GM12875 (cell line): ENCODE results near the gene TTI1.

Experiments used
- H3K4me3 ChIP-seq: one replicate; pipeline ENCODE4 v1.5.1; 2011; ENCODE audit warnings: low read depth, low read length, control low read depth
- TF ChIP-seq, protein P1 (sequence below): IDR thresholded peaks from 2 replicates; pipeline ENCODE4 v1.5.1; 2011; ENCODE audit warnings: low read depth, mild to moderate bottlenecking, control low read depth, inconsistent platforms, low read length, moderate library complexity, borderline replicate concordance; ENCODE audit not compliant: insufficient read depth

TTI1 gene

DNA sequence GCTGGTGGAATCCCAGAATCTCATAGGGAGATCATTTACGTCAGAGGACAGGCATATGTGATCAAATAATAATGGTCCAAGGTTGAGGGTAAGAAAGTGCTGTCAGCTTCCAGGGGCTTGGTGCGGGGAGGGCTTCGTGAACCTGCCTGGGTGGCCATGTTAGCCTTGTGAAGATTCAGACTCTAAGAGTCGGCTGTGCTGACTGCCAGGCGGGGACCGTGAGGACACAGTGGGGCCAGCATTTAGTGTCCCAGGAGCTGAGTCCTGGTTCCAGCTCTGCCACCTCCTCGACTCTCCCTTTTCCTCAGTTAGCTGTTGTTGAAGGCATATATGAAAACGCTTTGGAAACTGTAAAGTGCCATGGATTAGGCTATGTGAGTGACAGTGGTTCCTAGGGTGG is 96.8 kb downstream of the TTI1 start:
- TF ChIP-seq, protein P1, sequence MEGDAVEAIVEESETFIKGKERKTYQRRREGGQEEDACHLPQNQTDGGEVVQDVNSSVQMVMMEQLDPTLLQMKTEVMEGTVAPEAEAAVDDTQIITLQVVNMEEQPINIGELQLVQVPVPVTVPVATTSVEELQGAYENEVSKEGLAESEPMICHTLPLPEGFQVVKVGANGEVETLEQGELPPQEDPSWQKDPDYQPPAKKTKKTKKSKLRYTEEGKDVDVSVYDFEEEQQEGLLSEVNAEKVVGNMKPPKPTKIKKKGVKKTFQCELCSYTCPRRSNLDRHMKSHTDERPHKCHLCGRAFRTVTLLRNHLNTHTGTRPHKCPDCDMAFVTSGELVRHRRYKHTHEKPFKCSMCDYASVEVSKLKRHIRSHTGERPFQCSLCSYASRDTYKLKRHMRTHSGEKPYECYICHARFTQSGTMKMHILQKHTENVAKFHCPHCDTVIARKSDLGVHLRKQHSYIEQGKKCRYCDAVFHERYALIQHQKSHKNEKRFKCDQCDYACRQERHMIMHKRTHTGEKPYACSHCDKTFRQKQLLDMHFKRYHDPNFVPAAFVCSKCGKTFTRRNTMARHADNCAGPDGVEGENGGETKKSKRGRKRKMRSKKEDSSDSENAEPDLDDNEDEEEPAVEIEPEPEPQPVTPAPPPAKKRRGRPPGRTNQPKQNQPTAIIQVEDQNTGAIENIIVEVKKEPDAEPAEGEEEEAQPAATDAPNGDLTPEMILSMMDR: no peak
- no peak overlapping the region for H3K4me3 ChIP-seq

DNA sequence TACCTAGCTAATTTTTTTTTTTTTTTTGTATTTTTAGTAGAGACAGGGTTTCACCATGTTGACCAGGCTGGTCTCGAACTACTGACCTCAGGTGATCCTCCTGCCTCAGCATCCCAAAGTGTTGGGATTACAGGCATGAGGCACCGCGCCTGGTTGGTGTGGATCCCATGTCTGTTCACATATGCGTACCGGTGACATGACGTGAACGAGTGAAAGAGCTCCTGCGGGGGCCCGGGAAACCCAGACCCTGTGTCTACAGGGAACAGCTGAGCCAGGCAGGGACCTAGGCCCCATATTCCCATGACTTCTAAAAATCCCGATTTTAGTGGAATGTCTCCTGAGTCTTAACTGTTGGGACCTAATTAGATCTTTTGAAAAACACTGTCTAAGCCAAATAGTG is 97.2 kb downstream of the TTI1 start:
- H3K4me3 ChIP-seq: no peak overlapping the region
- TF ChIP-seq, protein P1: no peak

DNA sequence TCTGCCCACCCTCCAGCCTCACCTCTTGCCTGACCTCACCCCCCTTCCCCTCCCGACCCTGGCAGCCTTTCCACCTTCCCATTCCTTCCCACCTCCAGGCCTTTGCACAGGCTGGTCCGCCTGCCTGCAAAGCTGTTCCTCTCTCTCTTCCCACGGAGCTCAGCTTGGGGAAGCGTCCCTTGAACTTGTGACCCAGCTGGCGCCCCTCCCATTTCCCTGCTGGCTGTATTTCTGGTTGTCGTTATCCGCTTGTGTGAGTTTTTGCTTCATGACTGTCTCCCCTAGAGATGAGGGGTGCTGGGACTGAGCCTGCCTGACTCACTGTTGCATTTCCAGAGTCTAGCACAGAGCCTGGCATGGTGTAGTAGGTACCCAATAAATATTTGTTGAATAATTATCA is 97.8 kb downstream of the TTI1 start:
- H3K4me3 ChIP-seq: no peak overlapping the region
- TF ChIP-seq, protein P1: no peak

DNA sequence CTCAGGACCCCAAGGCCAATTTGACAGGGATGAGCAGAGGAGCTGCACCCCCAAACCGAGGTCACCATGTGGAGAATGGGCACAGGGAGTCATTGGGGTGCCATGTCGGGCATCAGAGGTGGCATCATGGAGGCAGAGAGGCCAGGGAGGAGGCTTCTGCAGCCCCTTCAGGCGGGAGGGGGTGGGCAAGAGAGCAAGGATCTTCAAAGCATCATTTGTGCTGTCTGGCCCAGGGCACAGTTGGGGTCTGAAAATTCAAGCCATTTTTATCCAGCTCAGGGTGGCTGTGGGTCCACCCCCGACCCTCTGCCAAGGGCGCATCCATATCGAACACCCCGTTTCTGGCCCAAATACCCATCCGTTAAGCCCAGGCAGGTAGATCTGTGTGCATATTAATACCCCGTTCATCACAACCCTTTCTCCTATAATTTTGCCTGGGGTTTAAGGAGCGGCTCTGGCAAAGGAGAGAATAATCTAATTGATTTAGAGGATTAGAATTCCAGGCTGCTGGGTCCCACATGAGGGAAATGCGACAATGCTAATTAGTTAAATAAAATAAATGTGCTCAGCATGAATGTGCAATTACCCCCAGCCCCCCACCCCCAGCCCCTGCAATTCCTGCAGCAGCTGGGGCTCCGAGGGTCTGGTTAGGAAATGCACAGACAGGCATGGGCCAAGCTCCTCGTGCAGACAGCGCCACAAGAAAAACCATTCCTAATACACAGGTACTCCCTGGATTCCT is 98.5 kb downstream of the TTI1 start:
- no peak overlapping the region for H3K4me3 ChIP-seq

DNA sequence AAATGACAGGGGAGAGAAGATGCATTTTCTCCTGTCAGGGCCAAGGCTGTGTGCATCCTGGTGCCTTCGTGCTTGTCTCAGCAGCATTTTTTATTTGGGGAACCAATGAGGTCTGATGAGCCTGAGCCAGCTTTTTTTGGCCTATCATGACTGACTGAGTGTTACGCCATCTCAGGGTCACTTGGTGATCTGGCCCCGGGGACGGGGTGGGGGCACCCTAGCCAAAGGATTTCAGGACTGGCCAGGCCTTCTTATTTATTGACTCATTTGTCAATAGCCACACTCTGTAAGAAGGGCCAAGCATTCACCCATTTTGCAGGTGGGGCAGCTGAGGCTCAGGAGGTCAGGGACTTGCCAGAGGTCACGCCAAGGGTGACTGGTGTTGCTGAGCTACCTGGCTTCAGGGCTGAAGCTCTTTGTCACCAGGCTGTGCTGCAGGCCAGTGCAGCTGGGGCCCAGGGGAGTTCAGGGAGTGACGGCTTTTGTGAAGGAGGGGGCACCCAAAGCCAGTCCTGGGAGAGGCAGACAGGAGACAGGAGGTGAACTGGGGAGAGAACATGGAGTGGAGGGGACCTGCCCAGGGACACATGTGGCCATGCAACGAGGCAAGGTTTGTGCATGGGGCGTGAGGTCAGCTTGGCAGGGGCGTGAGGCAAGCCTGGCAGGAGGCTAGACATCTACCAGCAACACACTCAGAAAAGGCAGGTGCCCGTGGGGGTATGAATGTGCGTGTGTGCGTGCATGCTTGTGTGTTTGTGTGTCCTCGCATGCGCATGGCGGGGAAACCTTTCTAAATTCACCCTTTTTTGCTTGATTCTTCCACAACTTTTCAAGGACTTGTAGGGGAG is 99.2 kb downstream of the TTI1 start:
- no peak overlapping the region for H3K4me3 ChIP-seq
- TF ChIP-seq, protein P1: no peak

More for the DNA sequence above, 98.5 kb downstream of the TTI1 start:
- TF ChIP-seq, protein P1: no peak
